Panc1 (cell line): ENCODE measurements around the gene SCAMP4.

Experiments used
- CTCF ChIP-seq: fragments of 450-650 bp; IDR thresholded peaks from 2 replicates; pipeline ENCODE4 v1.5.1; 2017; ENCODE audit warnings: mild to moderate bottlenecking
- POLR2AphosphoS5 ChIP-seq: IDR thresholded peaks from 2 replicates; pipeline ENCODE4 v1.6.1; 2012; ENCODE audit warnings: mild to moderate bottlenecking, low read depth, low read length, moderate library complexity
- SIN3A ChIP-seq: IDR thresholded peaks from 2 replicates; pipeline ENCODE4 v1.6.1; 2012; ENCODE audit warnings: low read depth, mild to moderate bottlenecking, low read length, moderate library complexity, borderline replicate concordance; ENCODE audit not compliant: insufficient read depth
- TCF7L2 ChIP-seq: IDR thresholded peaks from 2 replicates; pipeline ENCODE4 v1.6.1; 2011; ENCODE audit warnings: mild to moderate bottlenecking, low read depth, low read length, inconsistent platforms
- TF ChIP-seq, protein P1 (sequence below), 2 experiments: IDR thresholded peaks; 2 replicates each; pipeline ENCODE4 v1.6.1; 2011 to 2012; ENCODE audit warnings: low read depth in 2 of 2, control low read depth in 1 of 2, low read length in 1 of 2, mild to moderate bottlenecking in 1 of 2, moderate library complexity in 1 of 2; ENCODE audit not compliant: insufficient read depth in 1 of 2

GRCh38 chr19:1911995-1912394, 6.8 kb downstream of the SCAMP4 start:
- TF ChIP-seq POLR2AphosphoS5: no peak
- no peak for TF ChIP-seq CTCF
- no peak for TF ChIP-seq TCF7L2
- TF ChIP-seq SIN3A: no peak
- TF ChIP-seq, protein P1, sequence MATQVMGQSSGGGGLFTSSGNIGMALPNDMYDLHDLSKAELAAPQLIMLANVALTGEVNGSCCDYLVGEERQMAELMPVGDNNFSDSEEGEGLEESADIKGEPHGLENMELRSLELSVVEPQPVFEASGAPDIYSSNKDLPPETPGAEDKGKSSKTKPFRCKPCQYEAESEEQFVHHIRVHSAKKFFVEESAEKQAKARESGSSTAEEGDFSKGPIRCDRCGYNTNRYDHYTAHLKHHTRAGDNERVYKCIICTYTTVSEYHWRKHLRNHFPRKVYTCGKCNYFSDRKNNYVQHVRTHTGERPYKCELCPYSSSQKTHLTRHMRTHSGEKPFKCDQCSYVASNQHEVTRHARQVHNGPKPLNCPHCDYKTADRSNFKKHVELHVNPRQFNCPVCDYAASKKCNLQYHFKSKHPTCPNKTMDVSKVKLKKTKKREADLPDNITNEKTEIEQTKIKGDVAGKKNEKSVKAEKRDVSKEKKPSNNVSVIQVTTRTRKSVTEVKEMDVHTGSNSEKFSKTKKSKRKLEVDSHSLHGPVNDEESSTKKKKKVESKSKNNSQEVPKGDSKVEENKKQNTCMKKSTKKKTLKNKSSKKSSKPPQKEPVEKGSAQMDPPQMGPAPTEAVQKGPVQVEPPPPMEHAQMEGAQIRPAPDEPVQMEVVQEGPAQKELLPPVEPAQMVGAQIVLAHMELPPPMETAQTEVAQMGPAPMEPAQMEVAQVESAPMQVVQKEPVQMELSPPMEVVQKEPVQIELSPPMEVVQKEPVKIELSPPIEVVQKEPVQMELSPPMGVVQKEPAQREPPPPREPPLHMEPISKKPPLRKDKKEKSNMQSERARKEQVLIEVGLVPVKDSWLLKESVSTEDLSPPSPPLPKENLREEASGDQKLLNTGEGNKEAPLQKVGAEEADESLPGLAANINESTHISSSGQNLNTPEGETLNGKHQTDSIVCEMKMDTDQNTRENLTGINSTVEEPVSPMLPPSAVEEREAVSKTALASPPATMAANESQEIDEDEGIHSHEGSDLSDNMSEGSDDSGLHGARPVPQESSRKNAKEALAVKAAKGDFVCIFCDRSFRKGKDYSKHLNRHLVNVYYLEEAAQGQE (IDR thresholded peaks at IDR 0.05; ENCODE audit: insufficient read depth in 1 of 2, low read depth in 2 of 2, low read length in 1 of 2): no peak
